Activated T-cell treated with anti-CD3 and anti-CD28 coated beads for 4 hours (primary cell): ENCODE results near the gene PNKD.
"Not testable (repeated sequence)": the region's sequence is repeated elsewhere in the genome, so short reads cannot be mapped to it uniquely, and the experiment has no call there.

Experiments
- DNase-seq: peaks from one replicate; pipeline ENCODE4 v3.0.0-alpha.2; 2020

The PNKD gene

DNA sequence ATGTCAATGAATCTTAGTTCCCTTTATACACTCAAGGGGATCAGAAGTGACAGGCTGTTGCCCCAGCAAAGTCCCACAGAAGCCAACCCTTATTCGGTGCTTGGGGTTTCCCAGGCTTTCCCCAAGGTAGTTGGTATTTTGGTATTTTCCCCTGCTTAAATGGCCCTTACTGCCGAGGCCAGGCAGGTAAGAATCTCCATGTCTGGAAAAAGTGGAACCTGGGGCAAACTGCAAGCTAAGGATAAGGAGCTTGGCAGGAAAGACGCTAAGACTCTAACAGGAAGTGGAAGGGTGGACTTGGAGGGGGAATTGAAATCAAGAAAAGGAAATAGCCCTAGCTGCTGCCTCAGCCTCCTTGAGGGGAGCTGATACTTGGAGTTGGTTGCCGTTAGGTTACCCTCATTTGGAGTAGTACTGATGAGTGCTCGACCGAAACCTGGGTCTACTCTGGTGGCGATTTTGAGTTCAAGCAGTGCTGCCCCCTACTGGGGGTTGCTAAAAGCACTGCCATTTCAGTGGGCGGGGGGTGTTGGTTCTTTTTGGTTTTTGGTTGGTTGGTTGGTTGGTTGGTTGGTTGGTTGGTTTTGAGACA lies 12.8 kb upstream of the PNKD start:
- peak; percentile 66 for DNase-seq

DNA sequence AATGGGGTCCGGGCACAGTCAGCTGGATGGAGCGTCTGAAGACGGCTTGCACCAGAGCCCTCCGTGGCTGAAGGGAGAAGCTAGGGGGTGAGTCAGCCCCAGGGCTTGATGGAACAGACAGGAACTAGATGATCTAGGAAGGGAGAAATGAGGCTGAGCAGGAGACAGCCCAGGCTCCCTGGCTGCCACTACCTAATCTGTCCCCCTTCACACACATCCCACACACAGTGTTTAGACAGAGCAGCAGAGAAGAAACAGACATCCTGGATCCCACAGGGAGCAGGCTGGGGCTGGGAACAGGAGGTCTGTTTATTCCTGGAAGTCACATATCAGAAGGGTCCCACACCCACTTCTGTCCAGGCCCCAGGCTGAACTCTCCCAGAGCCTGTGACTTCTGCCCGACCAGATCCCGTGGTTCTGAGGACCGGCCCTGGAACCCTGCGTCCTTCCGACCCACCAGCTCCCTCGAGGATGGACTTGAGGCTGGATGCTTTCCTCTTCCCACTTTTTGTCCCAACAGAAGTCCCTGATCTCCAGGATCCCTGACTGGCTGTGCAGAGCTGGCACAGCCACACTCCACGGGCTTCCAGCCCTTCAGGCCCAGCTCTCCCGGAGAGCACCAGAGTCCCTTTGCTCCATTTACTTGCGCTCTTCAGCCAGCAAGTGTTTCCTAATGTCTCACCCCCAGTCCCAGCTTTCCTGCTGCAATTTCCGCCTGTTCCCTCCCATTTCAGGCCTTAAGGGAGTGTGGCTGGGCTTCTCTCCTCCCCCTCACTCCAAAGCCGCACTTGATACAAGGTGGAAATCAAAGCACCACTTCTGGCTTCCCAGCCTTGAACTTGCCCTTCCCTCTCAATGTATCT lies 11.0 kb upstream of the PNKD start:
- DNase-seq, result no peak

DNA sequence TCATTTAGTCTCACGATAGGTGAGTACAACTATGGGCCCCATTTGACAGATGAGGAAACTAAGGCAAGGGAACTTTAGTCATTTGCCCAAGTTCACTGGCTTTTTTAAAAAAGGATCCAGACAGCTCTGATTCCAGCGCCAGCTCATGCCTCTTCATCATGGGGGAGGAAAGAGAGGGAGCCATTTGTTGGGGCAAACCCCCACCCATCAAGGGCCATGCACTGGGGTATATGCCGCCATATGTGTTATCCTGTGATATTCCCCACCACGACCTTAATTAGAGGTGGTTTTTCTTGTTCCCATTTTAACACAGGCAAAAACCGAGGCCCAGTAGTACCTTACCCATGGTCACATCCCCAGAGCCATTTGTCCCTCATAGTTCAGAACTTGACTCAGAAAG lies 10.2 kb upstream of the PNKD start:
- no peak for DNase-seq

- no peak for DNase-seq
These were observed 9.4 kb upstream of the PNKD start, which contains the start of gene GPBAR1 for GRCh38 chr2:218260742-218261422. Gene GPBAR1 (plus strand): TSS chr2:218261015. CDS start chr2:218262725, 1,710 bp downstream.

- DNase-seq, result no peak
These were observed 8.7 kb upstream of the PNKD start for GRCh38 chr2:218261423-218262236.

- DNase-seq, result no peak
These were observed 8.1 kb upstream of the PNKD start for GRCh38 chr2:218262237-218262600.

DNA sequence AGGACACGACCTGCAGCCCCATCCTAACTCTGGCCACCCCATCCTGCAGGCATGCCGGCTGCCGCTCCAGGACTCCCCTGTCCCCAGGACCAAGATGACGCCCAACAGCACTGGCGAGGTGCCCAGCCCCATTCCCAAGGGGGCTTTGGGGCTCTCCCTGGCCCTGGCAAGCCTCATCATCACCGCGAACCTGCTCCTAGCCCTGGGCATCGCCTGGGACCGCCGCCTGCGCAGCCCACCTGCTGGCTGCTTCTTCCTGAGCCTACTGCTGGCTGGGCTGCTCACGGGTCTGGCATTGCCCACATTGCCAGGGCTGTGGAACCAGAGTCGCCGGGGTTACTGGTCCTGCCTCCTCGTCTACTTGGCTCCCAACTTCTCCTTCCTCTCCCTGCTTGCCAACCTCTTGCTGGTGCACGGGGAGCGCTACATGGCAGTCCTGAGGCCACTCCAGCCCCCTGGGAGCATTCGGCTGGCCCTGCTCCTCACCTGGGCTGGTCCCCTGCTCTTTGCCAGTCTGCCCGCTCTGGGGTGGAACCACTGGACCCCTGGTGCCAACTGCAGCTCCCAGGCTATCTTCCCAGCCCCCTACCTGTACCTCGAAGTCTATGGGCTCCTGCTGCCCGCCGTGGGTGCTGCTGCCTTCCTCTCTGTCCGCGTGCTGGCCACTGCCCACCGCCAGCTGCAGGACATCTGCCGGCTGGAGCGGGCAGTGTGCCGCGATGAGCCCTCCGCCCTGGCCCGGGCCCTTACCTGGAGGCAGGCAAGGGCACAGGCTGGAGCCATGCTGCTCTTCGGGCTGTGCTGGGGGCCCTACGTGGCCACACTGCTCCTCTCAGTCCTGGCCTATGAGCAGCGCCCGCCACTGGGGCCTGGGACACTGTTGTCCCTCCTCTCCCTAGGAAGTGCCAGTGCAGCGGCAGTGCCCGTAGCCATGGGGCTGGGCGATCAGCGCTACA lies 7.4 kb upstream of the PNKD start:
- no peak for DNase-seq

GRCh38 chr2:218263817-218264641 lies 6.3 kb upstream of the PNKD start:
- no peak for DNase-seq

- no peak for DNase-seq
These were observed 5.4 kb upstream of the PNKD start for GRCh38 chr2:218264773-218265561.

GRCh38 chr2:218265626-218266025 lies 4.7 kb upstream of the PNKD start:
- DNase-seq, result no peak

GRCh38 chr2:218266316-218266979 lies 3.9 kb upstream of the PNKD start:
- DNase-seq, result no peak

DNA sequence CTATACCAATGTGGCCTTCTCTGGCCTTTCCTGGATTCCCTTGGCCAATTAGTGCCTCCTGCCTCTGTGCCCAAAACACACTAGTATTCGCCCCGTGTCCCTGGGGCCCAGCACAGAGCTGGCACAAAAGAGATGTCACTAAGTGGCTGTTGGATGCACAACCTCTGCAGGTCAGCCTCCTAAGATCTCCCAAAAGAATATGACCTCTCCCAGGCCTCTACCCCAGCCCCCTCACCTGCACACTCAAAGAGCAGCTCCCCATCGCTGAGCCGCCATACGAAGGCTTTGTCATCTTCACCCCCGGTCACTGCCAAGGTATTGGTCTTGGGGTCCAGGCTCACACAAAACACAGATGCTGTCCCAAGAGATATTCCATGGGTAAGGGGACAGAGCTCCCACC lies 3.1 kb upstream of the PNKD start:
- no peak for DNase-seq

GRCh38 chr2:218270721-218271486 lies 585 bp downstream of the PNKD start:
- DNase-seq, result no peak

- no peak for DNase-seq
These were observed 1.1 kb downstream of the PNKD start for GRCh38 chr2:218271487-218271797.

DNA sequence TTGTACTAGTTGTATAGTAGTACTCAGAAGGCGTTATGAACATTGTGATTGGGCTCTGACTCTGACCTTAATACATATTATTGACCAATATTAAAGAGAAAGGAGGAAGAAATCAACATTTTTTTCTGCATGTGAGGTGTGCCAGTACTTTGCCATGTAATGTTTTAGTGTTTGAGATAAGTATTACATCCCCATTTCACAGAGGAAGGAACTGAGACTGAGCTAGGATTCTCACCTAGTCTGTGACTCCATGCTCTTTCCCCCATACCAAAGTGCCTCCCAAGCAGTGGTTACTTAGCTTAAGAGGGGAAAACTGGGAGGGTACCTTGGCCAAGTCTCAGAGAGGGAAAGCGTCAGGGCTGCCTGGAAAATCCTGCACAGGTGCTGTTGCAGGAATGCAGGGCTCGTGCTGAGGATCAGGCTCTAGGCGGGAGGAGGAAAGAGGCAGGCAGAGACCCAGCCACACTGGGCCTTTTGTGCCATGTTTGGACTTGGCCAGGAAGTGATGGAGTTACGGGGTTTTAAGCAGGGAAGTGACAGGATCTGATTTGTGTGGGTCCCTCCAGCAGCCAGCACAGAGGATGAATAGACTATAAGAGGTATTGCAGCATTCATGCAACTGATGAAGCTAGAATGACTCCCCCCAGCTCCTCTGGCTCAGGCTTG lies 1.7 kb downstream of the PNKD start:
- no peak for DNase-seq

- peak; percentile 74 for DNase-seq
These were observed 2.4 kb downstream of the PNKD start for GRCh38 chr2:218272531-218273212.

DNA sequence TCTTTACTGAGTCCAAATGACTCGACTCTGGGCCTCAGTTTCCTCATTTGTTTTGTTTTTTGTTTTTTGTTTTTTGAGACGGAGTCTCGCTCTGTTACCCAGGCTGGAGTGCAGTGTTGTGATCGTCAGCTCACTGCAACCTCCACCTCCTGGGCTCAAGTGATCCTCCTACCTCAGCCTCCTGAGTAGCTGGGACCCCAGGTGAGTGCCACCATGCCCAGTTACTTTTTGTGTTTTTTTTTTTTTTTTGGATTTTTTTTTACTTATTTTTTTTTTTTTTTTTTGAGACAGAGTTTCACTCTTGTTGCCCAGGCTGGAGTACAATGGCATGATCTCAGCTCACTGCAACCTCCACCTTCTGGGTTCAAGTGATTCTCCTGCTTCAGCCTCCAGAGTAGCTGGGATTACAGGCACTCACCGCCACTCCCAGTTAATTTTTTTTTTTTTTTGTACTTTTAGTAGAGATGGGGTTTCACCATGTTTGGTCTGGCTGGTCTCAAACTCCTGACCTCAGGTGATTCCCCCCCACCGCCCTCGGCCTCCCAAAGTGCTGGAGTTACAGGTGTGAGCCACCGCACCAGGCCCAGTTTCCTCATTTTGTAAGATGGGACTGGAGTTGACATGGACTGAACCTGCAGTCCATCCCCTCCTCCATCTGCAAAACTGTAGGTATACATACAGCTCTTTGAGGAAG lies 3.0 kb downstream of the PNKD start:
- DNase-seq, result not testable (repeated sequence)
